HFF-Myc (cell line): ENCODE results near the gene CHST11.

Source experiments
- DNase-seq: peaks from one replicate; pipeline ENCODE4 v3.0.0-alpha.2; 2011; ENCODE audit warnings: low read depth; ENCODE audit errors: extremely low read depth
- H3K4me3 ChIP-seq: replicated peaks from 2 replicates; pipeline ENCODE4 v1.5.1; 2011; ENCODE audit warnings: low read depth, mild to moderate bottlenecking, control low read depth, low read length
- TF ChIP-seq, protein P1 (sequence below): IDR thresholded peaks from 2 replicates; pipeline ENCODE4 v1.5.1; 2012; ENCODE audit warnings: mild to moderate bottlenecking, low read depth, low read length, control low read depth; ENCODE audit errors: missing control alignments

The CHST11 gene

DNA sequence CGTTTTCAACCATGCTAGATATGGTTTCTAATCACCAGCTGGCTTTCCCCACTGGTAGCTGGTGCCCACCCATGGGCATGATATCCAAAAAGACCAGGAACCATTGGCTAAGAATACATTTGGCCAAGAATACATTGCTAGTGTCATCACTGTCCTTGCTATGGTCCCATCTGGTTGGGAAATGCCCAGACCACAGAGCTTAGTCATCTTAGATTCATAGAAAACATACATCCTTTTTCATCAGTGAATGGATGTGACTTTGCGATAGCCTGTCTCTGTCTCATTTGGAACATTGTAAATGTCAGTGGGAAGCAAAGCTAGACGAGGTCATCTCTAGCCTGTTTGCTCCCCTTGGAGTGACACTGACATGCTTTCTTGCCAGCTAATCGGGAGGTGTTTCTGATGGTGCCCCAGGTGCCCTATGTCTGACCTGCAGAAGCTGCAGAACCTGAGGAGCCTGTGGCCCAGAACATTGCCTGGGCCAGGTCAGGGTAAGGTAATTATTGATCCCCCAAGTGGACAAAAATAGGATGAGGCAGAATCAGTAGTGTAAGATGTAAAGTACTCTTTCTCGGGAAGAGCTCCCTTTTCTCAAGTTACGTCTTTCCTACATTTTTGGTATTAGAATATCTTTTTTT lies 306.5 kb downstream of the CHST11 start:
- TF ChIP-seq, protein P1, sequence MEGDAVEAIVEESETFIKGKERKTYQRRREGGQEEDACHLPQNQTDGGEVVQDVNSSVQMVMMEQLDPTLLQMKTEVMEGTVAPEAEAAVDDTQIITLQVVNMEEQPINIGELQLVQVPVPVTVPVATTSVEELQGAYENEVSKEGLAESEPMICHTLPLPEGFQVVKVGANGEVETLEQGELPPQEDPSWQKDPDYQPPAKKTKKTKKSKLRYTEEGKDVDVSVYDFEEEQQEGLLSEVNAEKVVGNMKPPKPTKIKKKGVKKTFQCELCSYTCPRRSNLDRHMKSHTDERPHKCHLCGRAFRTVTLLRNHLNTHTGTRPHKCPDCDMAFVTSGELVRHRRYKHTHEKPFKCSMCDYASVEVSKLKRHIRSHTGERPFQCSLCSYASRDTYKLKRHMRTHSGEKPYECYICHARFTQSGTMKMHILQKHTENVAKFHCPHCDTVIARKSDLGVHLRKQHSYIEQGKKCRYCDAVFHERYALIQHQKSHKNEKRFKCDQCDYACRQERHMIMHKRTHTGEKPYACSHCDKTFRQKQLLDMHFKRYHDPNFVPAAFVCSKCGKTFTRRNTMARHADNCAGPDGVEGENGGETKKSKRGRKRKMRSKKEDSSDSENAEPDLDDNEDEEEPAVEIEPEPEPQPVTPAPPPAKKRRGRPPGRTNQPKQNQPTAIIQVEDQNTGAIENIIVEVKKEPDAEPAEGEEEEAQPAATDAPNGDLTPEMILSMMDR: no peak
- DNase-seq: peak; percentile 16
- H3K4me3 ChIP-seq: no peak overlapping the region

DNA sequence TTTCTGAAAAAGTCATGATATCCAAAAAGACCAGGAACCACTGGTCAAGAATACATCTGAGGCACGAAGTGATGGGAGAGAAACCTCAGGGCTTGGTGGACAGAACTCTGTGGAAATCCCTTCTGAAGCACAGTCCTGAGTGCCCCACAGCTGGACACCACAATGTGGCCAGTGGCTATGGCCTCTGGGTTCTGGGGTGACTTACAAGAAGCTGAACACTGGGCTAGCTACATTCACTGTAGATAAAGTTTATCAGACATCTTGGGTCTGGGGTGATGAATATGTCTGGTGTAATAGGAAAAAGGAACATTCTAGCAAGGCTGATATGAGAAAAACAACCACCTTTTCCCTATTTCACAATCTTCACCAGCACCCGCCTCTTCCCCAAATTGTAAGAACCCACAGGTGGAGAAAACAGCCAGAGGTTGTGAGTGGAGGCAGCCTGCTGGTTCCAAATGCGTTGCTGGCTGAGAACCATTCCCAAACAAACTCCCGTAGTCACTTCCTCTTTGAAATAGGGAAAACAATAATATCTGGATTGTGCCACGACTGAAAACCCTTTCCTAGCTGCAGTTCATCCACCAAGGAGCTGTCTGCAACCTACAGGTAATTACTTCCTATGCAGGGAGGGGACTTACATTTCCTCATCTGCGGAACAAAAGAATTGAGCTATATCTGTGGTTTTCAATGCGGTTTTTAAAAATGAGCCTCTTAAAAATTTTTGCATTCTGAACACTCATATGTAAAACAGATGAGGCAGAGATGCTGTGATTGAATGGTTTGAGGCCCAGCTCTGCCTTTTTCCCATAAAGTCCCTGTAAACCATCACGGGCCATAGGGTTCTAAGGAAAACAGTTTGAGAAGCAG lies 307.7 kb downstream of the CHST11 start:
- TF ChIP-seq, protein P1: no peak
- DNase-seq: peak; percentile 16
- H3K4me3 ChIP-seq: no peak overlapping the region

DNA sequence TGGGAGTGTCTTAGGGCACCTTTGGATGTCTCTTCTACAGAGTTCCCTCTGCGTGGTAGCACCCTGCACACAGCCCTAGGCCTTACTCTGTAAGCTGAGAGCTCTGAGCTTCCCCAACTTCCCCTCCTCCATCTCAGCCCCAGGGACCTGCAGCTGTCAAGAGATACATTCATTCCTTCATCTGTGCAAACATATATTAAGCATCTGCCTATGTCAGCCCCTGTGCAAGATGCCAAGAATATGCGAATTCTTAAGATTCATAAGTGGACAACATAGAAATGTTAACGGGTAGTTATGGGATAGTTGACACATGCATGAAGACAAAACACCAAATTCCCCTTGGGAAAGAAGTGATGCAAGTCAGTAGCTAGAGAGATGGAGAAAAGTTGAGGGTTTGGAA lies 310.5 kb downstream of the CHST11 start:
- no peak for DNase-seq
- no peak overlapping the region for H3K4me3 ChIP-seq
- TF ChIP-seq, protein P1: no peak

DNA sequence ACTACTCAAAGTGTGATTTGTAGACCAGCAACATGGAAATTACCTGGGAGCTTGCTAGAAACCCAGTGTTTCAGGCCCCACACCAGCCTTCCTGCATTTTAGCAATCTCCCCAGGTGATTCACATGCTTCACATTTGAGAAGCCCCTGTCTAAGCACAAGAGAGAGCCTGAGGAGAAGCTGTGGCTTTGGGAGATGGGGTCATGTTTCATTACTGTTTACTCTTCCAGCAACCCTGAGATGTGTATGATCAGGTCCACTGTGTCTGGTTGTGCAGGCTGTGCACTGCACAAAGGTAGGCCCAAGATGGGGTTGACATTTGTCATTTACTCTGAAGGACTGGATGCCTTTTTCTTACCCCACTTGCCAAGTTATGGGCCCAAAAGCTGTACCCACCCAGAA lies 311.3 kb downstream of the CHST11 start:
- no peak overlapping the region for H3K4me3 ChIP-seq
- DNase-seq: no peak
- TF ChIP-seq, protein P1: no peak

DNA sequence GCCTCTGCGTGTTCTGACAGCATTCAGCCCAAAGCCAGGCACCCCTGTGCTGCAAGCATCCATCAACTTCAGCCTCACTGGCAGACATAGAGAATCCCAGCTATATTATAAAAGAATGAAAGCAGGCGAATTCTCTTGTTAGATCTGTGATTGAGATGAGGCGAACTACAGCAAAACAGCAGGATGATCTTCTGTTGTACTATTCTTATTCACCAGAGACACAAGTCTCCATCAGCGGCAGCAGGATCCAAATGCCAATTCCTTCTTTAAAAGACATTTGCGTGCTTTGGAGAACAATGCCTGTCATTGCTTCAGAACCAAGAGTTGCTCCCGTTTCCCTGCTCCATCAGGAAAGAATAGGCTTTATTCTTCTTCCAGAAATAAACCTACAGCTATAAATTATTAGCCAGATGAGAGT lies 312.4 kb downstream of the CHST11 start:
- H3K4me3 ChIP-seq: no peak overlapping the region
- no peak for DNase-seq
- TF ChIP-seq, protein P1: no peak

DNA sequence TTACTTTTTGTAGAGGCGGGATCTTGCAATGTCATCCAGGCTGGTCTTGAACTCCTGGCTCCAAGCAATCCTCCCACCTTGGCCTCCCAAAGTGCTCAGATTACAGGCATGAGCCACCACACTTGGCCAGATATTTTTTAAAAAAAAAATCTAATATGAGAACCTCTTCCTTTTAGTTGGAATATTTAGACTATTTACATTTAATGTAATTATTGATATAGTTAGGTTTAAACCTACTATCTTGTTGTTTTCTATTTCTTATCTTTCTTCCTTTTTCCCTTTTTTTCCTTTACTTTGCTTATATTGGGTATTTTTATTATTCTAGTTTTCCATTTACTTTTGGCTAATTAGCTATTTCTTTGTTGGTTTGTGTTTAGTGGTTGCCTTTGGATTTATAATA lies 315.6 kb downstream of the CHST11 start:
- H3K4me3 ChIP-seq: no peak overlapping the region
- DNase-seq: no peak
- TF ChIP-seq, protein P1: no peak
